HL-60 (cell line): Measurements from ENCODE around the gene OR2A12.

ENCODE experiments used
- CTCF ChIP-seq: IDR thresholded peaks from one replicate; pipeline ENCODE4 v1.5.1; 2011; ENCODE audit warnings: low read length, control low read depth, inconsistent platforms; ENCODE audit not compliant: insufficient read depth
- POLR2AphosphoS5 ChIP-seq: IDR thresholded peaks from 2 replicates; pipeline ENCODE4 v1.6.1; 2012; ENCODE audit warnings: low read depth
- SPI1 ChIP-seq: IDR thresholded peaks from 2 replicates; pipeline ENCODE4 v1.6.1; 2012; ENCODE audit warnings: low read depth, mild to moderate bottlenecking, borderline replicate concordance

- TF ChIP-seq CTCF (no peak), POLR2AphosphoS5 (no peak), SPI1 (no peak)
Measured at GRCh38 chr7:144098776-144099175, 12.7 kb downstream of the OR2A12 start.
